BE2C (cell line): Measurements from ENCODE around the gene CEP44.

Experiments used
- DNase-seq: peaks from one replicate; pipeline ENCODE4 v3.0.0-alpha.2; 2020
- H3K27me3 ChIP-seq: fragments of 250-450 bp; sonication (Bioruptor Pico); 2 replicates; pipeline ENCODE4 v1.5.1; 2020; ENCODE audit warnings: mild to moderate bottlenecking
- H3K36me3 ChIP-seq: fragments of 250-450 bp; sonication (Bioruptor Pico); 2 replicates; pipeline ENCODE4 v1.5.1; 2020; ENCODE audit warnings: mild to moderate bottlenecking
- H3K4me1 ChIP-seq: fragments of 250-450 bp; sonication (Bioruptor Pico); 2 replicates; pipeline ENCODE4 v1.5.1; 2020
- H3K4me3 ChIP-seq: 2 replicates; pipeline ENCODE4 v1.5.1; 2011; ENCODE audit warnings: low read depth, low read length
- H3K9me3 ChIP-seq: fragments of 250-450 bp; sonication (Bioruptor Pico); 2 replicates; pipeline ENCODE4 v1.5.1; 2020
- CTCF ChIP-seq: IDR thresholded peaks from 2 replicates; pipeline ENCODE4 v1.5.1; 2012; ENCODE audit warnings: mild to moderate bottlenecking, low read depth, low read length

The CEP44 gene

GRCh38 chr4:174332741-174333493 is 49.2 kb downstream of the CEP44 start:
- Histone ChIP-seq H3K9me3 (no peaks in the 10 kb centered on the region), H3K4me1 (peaks cover 4% of the 10 kb centered on the region), H3K4me3 (no peak overlapping the region), H3K36me3 (peaks cover 45% of the 10 kb centered on the region), H3K27me3 (no peaks in the 10 kb centered on the region)
- no peak for TF ChIP-seq CTCF
- DNase-seq, result no peak

DNA sequence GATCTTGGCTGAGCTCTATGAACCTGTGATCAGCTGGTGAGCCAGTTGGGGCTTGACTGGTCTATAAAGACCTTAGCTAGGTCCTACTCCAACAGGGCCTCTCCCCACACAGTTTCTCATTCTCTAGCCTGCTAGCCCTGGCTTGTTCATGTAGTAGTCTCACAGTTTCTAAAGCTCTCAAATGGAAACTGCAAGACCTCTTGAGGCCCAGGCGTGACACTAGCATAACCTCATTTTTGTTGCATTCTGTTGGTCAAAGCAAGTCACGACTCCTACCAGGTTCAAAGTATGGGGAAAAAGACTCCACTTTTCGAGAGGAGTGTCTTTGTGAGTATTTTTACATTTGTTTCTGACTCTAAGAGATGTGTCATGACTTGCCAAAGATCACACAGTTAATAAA is 50.9 kb downstream of the CEP44 start:
- Histone ChIP-seq H3K4me1 (no peaks in the 10 kb centered on the region), H3K27me3 (no peaks in the 10 kb centered on the region), H3K36me3 (peaks cover 46% of the 10 kb centered on the region), H3K9me3 (no peaks in the 10 kb centered on the region), H3K4me3 (no peak overlapping the region)
- no peak for DNase-seq
- TF ChIP-seq CTCF, result no peak

- no peak for DNase-seq
Observed at GRCh38 chr4:174340714-174341113, 57.0 kb downstream of the CEP44 start.

DNA sequence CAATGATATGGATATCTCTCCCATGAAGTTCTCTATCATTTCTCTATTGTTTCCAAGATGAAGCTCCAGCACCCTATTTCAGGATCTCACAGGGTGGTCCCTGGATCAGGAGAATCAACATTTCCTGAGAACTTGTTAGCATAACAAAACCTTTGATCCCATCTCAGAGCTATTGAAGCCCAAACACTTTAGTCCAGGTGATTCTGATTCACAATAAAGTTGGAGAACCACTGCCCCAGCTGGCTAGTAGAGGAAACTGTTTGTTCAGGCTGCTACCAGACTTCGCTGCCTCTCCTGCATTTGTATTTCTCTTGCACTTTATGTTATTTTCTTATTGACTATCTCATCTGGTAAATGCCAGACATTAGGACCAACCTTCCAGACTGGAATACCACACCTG is 65.4 kb downstream of the CEP44 start:
- Histone ChIP-seq H3K4me3 (no peak overlapping the region), H3K27me3 (no peaks in the 10 kb centered on the region), H3K9me3 (no peaks in the 10 kb centered on the region), H3K4me1 (peaks cover 7% of the 10 kb centered on the region), H3K36me3 (peaks cover 20% of the 10 kb centered on the region)
- no peak for DNase-seq
- no peak for TF ChIP-seq CTCF

More at GRCh38 chr4:174340714-174341113, 57.0 kb downstream of the CEP44 start:
- Histone ChIP-seq H3K9me3 (no peaks in the 10 kb centered on the region), H3K4me1 (no peaks in the 10 kb centered on the region; the same call in 1 of the 2 replicates), H3K4me3 (no peak overlapping the region), H3K27me3 (no peaks in the 10 kb centered on the region), H3K36me3 (peaks cover 4% of the 10 kb centered on the region)
- no peak for TF ChIP-seq CTCF

- TF ChIP-seq CTCF, result no peak
- peaks cover 7% of the 10 kb centered on the region for H3K4me1 ChIP-seq
- no peaks in the 10 kb centered on the region for H3K27me3 ChIP-seq
- H3K4me3 ChIP-seq, result no peak overlapping the region
- H3K9me3 ChIP-seq, result no peaks in the 10 kb centered on the region
- no peak for DNase-seq
- H3K36me3 ChIP-seq, result peaks cover 32% of the 10 kb centered on the region
Observed at GRCh38 chr4:174352061-174352819, 68.5 kb downstream of the CEP44 start.

GRCh38 chr4:174357321-174357720 is 73.6 kb downstream of the CEP44 start:
- H3K4me3 ChIP-seq, result no peak overlapping the region
- H3K4me1 ChIP-seq, result no peaks in the 10 kb centered on the region
- TF ChIP-seq CTCF, result no peak
- H3K36me3 ChIP-seq, result peaks cover 33% of the 10 kb centered on the region
- H3K27me3 ChIP-seq, result no peaks in the 10 kb centered on the region
- no peak for DNase-seq
- H3K9me3 ChIP-seq, result no peaks in the 10 kb centered on the region
